ENCODE results near the gene NEK7. TPM values are rescaled to one million over a fixed set of nuclear protein-coding genes. Genes with fewer than 3 reads are reported as not detected.

NEK7 gene
- total and polyA plus RNA-seq, 9 of the 15 experiments (the other 6 are each of a cell fraction or from before 2014, with no cell fraction given), result 8.5 to 37.3 (median 27.7) TPM

- TF ChIP-seq ZNF24 (IDR thresholded peaks at IDR 0.05) (no peak), ZBTB49 (CRISPR knock-in tag; IDR thresholded peaks at IDR 0.05; ENCODE audit: borderline replicate concordance) (peak; percentile 72; the same call in 1 of the 2 replicates), ZNF699 (CRISPR knock-in tag; IDR thresholded peaks at IDR 0.05; ENCODE audit: insufficient replicate concordance) (no peak), C11orf30 (IDR thresholded peaks at IDR 0.05; ENCODE audit: low read depth) (no peak), SMARCC2 (IDR thresholded peaks at IDR 0.05; ENCODE audit: low read depth) (no peak), CREB3 (tag; conservative IDR thresholded peaks at IDR 0.05; ENCODE audit: low read depth) (no peak), ZNF133 (CRISPR knock-in tag; IDR thresholded peaks at IDR 0.05) (no peak), RNF219 (CRISPR knock-in tag; IDR thresholded peaks at IDR 0.05) (no peak), HDAC8 (tag; IDR thresholded peaks at IDR 0.05) (no peak), SAP30 (IDR thresholded peaks at IDR 0.05; ENCODE audit: borderline replicate concordance, insufficient read depth, low read depth, low read length, poor library complexity, severe bottlenecking) (peak; percentile 12), MEIS2 (IDR thresholded peaks at IDR 0.05; ENCODE audit: partially characterized antibody) (peak; percentile 60), ESRRA (IDR thresholded peaks at IDR 0.05; ENCODE audit: borderline replicate concordance, low read depth) (no peak), FOXP4 (CRISPR knock-in tag; IDR thresholded peaks at IDR 0.05; ENCODE audit: borderline replicate concordance) (no peak; the same call in 1 of the 2 replicates), KDM1A (IDR thresholded peaks at IDR 0.05) (peak; percentile 58 to 62; a peak in 3 of 4 replicates), SMAD1 (IDR thresholded peaks at IDR 0.05; ENCODE audit: low read depth, low read length, partially characterized antibody) (no peak), CREM (IDR thresholded peaks at IDR 0.05; ENCODE audit: low read depth) (peak; percentile 59; the same call in 1 of the 2 replicates), ZBTB17 (CRISPR knock-in tag; IDR thresholded peaks at IDR 0.05) (no peak), ADNP (tag; IDR thresholded peaks at IDR 0.05) (peak; percentile 70; the same call in 1 of the 2 replicates), NBN (IDR thresholded peaks at IDR 0.05; ENCODE audit: low read depth) (0 out of 2 replicates have a peak, but pooled peaks have one; percentile 53), LCOR (CRISPR knock-in tag; IDR thresholded peaks at IDR 0.05) (peak; percentile 82)
Measured at GRCh38 chr1:198156111-198156744, 570 bp upstream of the NEK7 start (continued).
